ENCODE measurements around the gene CFD.
A peak's percentile ranks its signal among the peaks of the same experiment; 100 is the strongest.
"Not testable (repeated sequence)": the region's sequence is repeated elsewhere in the genome, so short reads cannot be mapped to it uniquely, and the experiment has no call there.

The CFD gene

GRCh38 chr19:853614-854220 lies 5.7 kb upstream of the CFD start:
- not testable (repeated sequence) for DNase-seq

GRCh38 chr19:854549-854948 lies 4.9 kb upstream of the CFD start:
- no peak for DNase-seq

- DNase-seq = no peak
Observed at GRCh38 chr19:855142-855541, 4.3 kb upstream of the CFD start.

- DNase-seq = no peak
Observed at GRCh38 chr19:855566-856120, 3.8 kb upstream of the CFD start.

GRCh38 chr19:858284-858683 lies 1.2 kb upstream of the CFD start:
- no peak for DNase-seq

- DNase-seq = no peak
Observed at GRCh38 chr19:861141-861755, 1.8 kb downstream of the CFD start.

GRCh38 chr19:861756-862580 lies 2.5 kb downstream of the CFD start:
- peak; percentile 87 for DNase-seq

- DNase-seq = peak; percentile 87
Observed at GRCh38 chr19:862581-863314, 3.3 kb downstream of the CFD start.

GRCh38 chr19:863315-863620 lies 3.8 kb downstream of the CFD start:
- DNase-seq = no peak

- no peak for DNase-seq
Observed at GRCh38 chr19:866769-867300, 7.4 kb downstream of the CFD start.

- no peak for DNase-seq
Observed at GRCh38 chr19:867301-867793, 7.9 kb downstream of the CFD start.

GRCh38 chr19:867855-868457 lies 8.5 kb downstream of the CFD start:
- DNase-seq = no peak

GRCh38 chr19:868458-869244 lies 9.2 kb downstream of the CFD start:
- DNase-seq = no peak

GRCh38 chr19:869245-870177 lies 10.0 kb downstream of the CFD start:
- DNase-seq = no peak

GRCh38 chr19:870314-870713 lies 10.8 kb downstream of the CFD start:
- DNase-seq = no peak

GRCh38 chr19:870963-871401 lies 11.5 kb downstream of the CFD start:
- no peak for DNase-seq

- no peak for DNase-seq
Observed at GRCh38 chr19:871446-872265, 12.2 kb downstream of the CFD start.

- peak; percentile 92 for DNase-seq
Observed at GRCh38 chr19:872266-872951, 12.9 kb downstream of the CFD start.

- peak; percentile 71 for DNase-seq
Observed at GRCh38 chr19:873084-873483, 13.6 kb downstream of the CFD start.

Data from OCI-M1 (cell line).